K562 (cell line): ENCODE data around the gene MYO7A. TPM values are rescaled to one million over a fixed set of nuclear protein-coding genes. Genes with fewer than 3 reads are reported as not detected.

Experiments
- ATAC-seq: fragments of 200-7000 bp; cut with Tn5 transposase; 3 replicates; pipeline ENCODE4 v1.9.1; 2020; ENCODE audit warnings: moderate library complexity
- BruUV-seq: library from RNA; stranded (reverse); fragments of 400-500 nt; replicated peaks from 2 replicates; lab custom pipeline; 2021; lab: Mats Ljungman, UMichigan
- CTCF ChIA-PET: fragments of 300-600 bp; formaldehyde crosslinking; extraction: SDS; loops from one replicate; lab custom pipeline; 2021; ENCODE audit warnings: low intra/inter-chr PET ratio; lab: Yijun Ruan, JAX
- POLR2A ChIA-PET: fragments of 300-600, 350-650 bp; sonication (Branson Sonifier 250); formaldehyde crosslinking; extraction: SDS; loops from one replicate; lab custom pipeline; 2021; ENCODE audit warnings: antibody characterized with exemption, inconsistent platforms; lab: Yijun Ruan, JAX
- DNase-seq, 4 experiments: peaks; one replicate each; pipeline versions ENCODE4 v3.0.0 to v3.0.0-alpha.2; 2011 to 2018; ENCODE audit warnings: low spot score in 3 of 4, mixed read lengths in 3 of 4; ENCODE audit errors: extremely low read depth in 1 of 4
- FAIRE-seq: peaks from 2 replicates; lab custom pipeline; 2011; peaks lifted over from hg19 to GRCh38; lab: Jason Lieb, UNC
- H2AFZ ChIP-seq: 2 replicates; pipeline ENCODE4 v1.6.0; 2011; ENCODE audit warnings: low read depth, low read length, control low read depth, inconsistent platforms
- H3K27ac ChIP-seq: fragments of 200-600 bp; 3 replicates; pipeline ENCODE4 v1.8.0; 2011; ENCODE audit warnings: low read depth, mild to moderate bottlenecking, control low read depth, inconsistent platforms, low read length, moderate library complexity, mixed read lengths; ENCODE audit errors: extremely low read depth
- H3K27me3 ChIP-seq, 2 experiments: fragments of 300-600 bp in 1 of 2; 2 replicates in 1 of 2; 3 replicates in 1 of 2; pipeline versions ENCODE4 v1.6.0 to v1.8.0; 2011; ENCODE audit warnings: inconsistent platforms in 2 of 2, low read length in 2 of 2, mild to moderate bottlenecking in 1 of 2, mixed read lengths in 1 of 2, moderate library complexity in 1 of 2; ENCODE audit not compliant: control insufficient read depth in 2 of 2, insufficient read depth in 2 of 2
- H3K36me3 ChIP-seq: fragments of 300-600 bp; 3 replicates; pipeline ENCODE4 v1.8.0; 2011; ENCODE audit warnings: mild to moderate bottlenecking, low read length, inconsistent platforms; ENCODE audit not compliant: control insufficient read depth, insufficient read depth
- H3K4me1 ChIP-seq, 2 experiments: fragments of 200-600 bp in 1 of 2; replicated peaks in 1 of 2; 2 replicates in 1 of 2; 3 replicates in 1 of 2; pipeline versions ENCODE4 v1.5.1 to v1.8.0; 2011; ENCODE audit warnings: inconsistent platforms in 2 of 2, low read length in 2 of 2, mild to moderate bottlenecking in 1 of 2, mixed read lengths in 1 of 2, moderate library complexity in 1 of 2; ENCODE audit not compliant: control insufficient read depth in 2 of 2, insufficient read depth in 2 of 2
- H3K4me2 ChIP-seq: 2 replicates; pipeline ENCODE4 v1.6.1; 2011; ENCODE audit warnings: low read length, control low read depth, inconsistent platforms, mixed read lengths; ENCODE audit not compliant: insufficient read depth
- H3K4me3 ChIP-seq: fragments of 200-600 bp; sonication (generic), shearing (Covaris generic); 2 replicates; pipeline ENCODE4 v1.5.1; 2016; ENCODE audit warnings: control low read depth, inconsistent platforms
- H3K79me2 ChIP-seq: fragments of 200-600 bp; 3 replicates; pipeline ENCODE4 v1.8.0; 2011; ENCODE audit warnings: low read length, inconsistent platforms; ENCODE audit not compliant: control insufficient read depth, insufficient read depth
- H3K9ac ChIP-seq, 2 experiments: 2 replicates each; pipeline versions ENCODE4 v1.6.0 to v1.6.1; 2011; ENCODE audit warnings: low read depth in 2 of 2, low read length in 2 of 2, control low read depth in 1 of 2, inconsistent platforms in 1 of 2, mild to moderate bottlenecking in 1 of 2, mixed read lengths in 1 of 2; ENCODE audit not compliant: insufficient read depth in 1 of 2
- H3K9me1 ChIP-seq: one replicate; pipeline ENCODE4 v1.6.0; 2011; ENCODE audit warnings: inconsistent platforms, mild to moderate bottlenecking, low read length, moderate library complexity; ENCODE audit not compliant: control insufficient read depth, insufficient read depth
- H3K9me3 ChIP-seq: replicated peaks from 2 replicates; pipeline ENCODE4 v1.5.1; 2011; ENCODE audit warnings: low read depth, low read length, inconsistent platforms; ENCODE audit not compliant: control insufficient read depth, insufficient read depth
- H4K20me1 ChIP-seq: replicated peaks from 2 replicates; pipeline ENCODE4 v1.6.1; 2011; ENCODE audit warnings: low read length, inconsistent platforms, mixed read lengths; ENCODE audit not compliant: control insufficient read depth, insufficient read depth
- CTCF ChIP-seq, 3 experiments: IDR thresholded peaks in 2 of 3; conservative IDR thresholded peaks in 1 of 3; 2 replicates each; pipeline ENCODE4 v1.5.1; 2011 to 2012; ENCODE audit warnings: low read length in 3 of 3, mild to moderate bottlenecking in 3 of 3, control low read depth in 2 of 3, improper control_type of control experiment in 1 of 3, inconsistent platforms in 1 of 3, low read depth in 1 of 3, mixed read lengths in 1 of 3, moderate library complexity in 1 of 3; ENCODE audit not compliant: insufficient read depth in 2 of 3
- ELF1 ChIP-seq: fragments of 200-800 bp; sonication (Bioruptor generic); IDR thresholded peaks from 2 replicates; pipeline ENCODE4 v1.6.1; 2016; ENCODE audit warnings: missing genetic modification characterization, missing compliant biosample characterization
- ELK3 ChIP-seq: fragments of 450-650 bp; formaldehyde crosslinking; IDR thresholded peaks from 2 replicates; pipeline ENCODE4 v1.4.0; 2020; ENCODE audit warnings: mild to moderate bottlenecking
- FUS ChIP-seq: fragments of 200-400 bp; formaldehyde crosslinking; optimal IDR thresholded peaks from 2 replicates; pipeline ENCODE3; 2017; ENCODE audit warnings: low read depth, low read length
- HBP1 ChIP-seq: fragments of 450-650 bp; formaldehyde crosslinking; IDR thresholded peaks from 2 replicates; pipeline ENCODE4 v1.4.0; 2022; ENCODE audit warnings: missing genetic modification characterization
- NFXL1 ChIP-seq: fragments of 450-650 bp; formaldehyde crosslinking; IDR thresholded peaks from 2 replicates; pipeline ENCODE4 v1.4.0; 2021; ENCODE audit warnings: mild to moderate bottlenecking
- PTBP1 ChIP-seq: fragments of 200-400 bp; formaldehyde crosslinking; IDR thresholded peaks from 2 replicates; pipeline ENCODE4 v1.6.1; 2017; ENCODE audit warnings: low read depth, low read length
- XRCC3 ChIP-seq: fragments of 450-650 bp; IDR thresholded peaks from 2 replicates; pipeline ENCODE4 v1.6.1; 2017; ENCODE audit warnings: mild to moderate bottlenecking, moderate library complexity
- ZBTB11 ChIP-seq, 3 experiments: fragments of 200-800 bp in 1 of 3; fragments of 250-450 bp in 1 of 3; fragments of 450-650 bp in 1 of 3; sonication (Bioruptor Pico) in 1 of 3; sonication (Bioruptor generic) in 1 of 3; formaldehyde crosslinking in 1 of 3; IDR thresholded peaks; 2 replicates each; pipeline versions ENCODE4 v1.6.1 to v1.8.0; 2016 to 2022; ENCODE audit warnings: mild to moderate bottlenecking in 2 of 3, missing genetic modification characterization in 2 of 3, missing compliant biosample characterization in 1 of 3, moderate library complexity in 1 of 3
- ZNF232 ChIP-seq: sonication (generic); formaldehyde crosslinking; IDR thresholded peaks from 2 replicates; pipeline ENCODE4 v1.8.0; 2022; ENCODE audit warnings: mild to moderate bottlenecking, missing genetic modification reagents
- ZNF707 ChIP-seq: fragments of 250-450 bp; sonication (Bioruptor Pico); conservative IDR thresholded peaks from 2 replicates; pipeline ENCODE4 v1.8.0; 2022; ENCODE audit warnings: inconsistent platforms, mild to moderate bottlenecking, moderate library complexity
- WGBS: fragments of 100-300 bp; shearing (Covaris generic); methylation state at CpG from one replicate; pipeline ENCODE4 v1.1.6; 2016; ENCODE audit warnings: low coverage, mixed read lengths; ENCODE audit not compliant: insufficient coverage; ENCODE audit errors: missing lambda C conversion rate; 5-methylcytosine and 5-hydroxymethylcytosine counted together
- in situ Hi-C: fragments of 300-500 bp; cut with MboI; formaldehyde crosslinking; loops from 4 replicates; pipeline ENCODE4 v1.15.0; 2018; ENCODE audit warnings: inconsistent platforms, mixed read lengths
- intact Hi-C: fragments of 100-400 bp; cut with micrococcal nuclease; formaldehyde crosslinking; loops from 2 replicates; pipeline ENCODE4 v1.14.2; 2022
- polyA plus RNA-seq, 8 experiments: library from polyadenylated mRNA; depleted of rRNA in 4 of 8; stranded (reverse) in 5 of 8; unstranded in 3 of 8; fragments of >200 nt; fragmentation: Nextera tagmentation in 2 of 8; fragmentation: Illumina TruSeq in 1 of 8; extraction: Ambion mirVana in 2 of 8; extraction: Trizol in 1 of 8; gene quantifications; 2 replicates each; pipeline versions ENCODE4 v1.2.1 to v1.2.3, GENCODE V29; 2011 to 2014; ENCODE audit warnings: inconsistent platforms in 1 of 8, missing spikeins in 1 of 8
- total RNA-seq, 7 experiments: library from RNA; depleted of rRNA in 6 of 7; stranded (reverse); fragments of >200 nt in 6 of 7; fragmentation: Illumina TruSeq in 2 of 7; extraction: Trizol in 2 of 7; gene quantifications; 2 replicates each; pipeline versions ENCODE4 v1.2.1 to v1.2.3, GENCODE V29; 2011 to 2021; ENCODE audit warnings: low replicate concordance in 1 of 7

MYO7A gene
- total and polyA plus RNA-seq, 9 of the 15 experiments (the other 6 are each of a cell fraction or from before 2014, with no cell fraction given): 0.01 to 0.11 (median 0.07) TPM; not detected in 1

DNA sequence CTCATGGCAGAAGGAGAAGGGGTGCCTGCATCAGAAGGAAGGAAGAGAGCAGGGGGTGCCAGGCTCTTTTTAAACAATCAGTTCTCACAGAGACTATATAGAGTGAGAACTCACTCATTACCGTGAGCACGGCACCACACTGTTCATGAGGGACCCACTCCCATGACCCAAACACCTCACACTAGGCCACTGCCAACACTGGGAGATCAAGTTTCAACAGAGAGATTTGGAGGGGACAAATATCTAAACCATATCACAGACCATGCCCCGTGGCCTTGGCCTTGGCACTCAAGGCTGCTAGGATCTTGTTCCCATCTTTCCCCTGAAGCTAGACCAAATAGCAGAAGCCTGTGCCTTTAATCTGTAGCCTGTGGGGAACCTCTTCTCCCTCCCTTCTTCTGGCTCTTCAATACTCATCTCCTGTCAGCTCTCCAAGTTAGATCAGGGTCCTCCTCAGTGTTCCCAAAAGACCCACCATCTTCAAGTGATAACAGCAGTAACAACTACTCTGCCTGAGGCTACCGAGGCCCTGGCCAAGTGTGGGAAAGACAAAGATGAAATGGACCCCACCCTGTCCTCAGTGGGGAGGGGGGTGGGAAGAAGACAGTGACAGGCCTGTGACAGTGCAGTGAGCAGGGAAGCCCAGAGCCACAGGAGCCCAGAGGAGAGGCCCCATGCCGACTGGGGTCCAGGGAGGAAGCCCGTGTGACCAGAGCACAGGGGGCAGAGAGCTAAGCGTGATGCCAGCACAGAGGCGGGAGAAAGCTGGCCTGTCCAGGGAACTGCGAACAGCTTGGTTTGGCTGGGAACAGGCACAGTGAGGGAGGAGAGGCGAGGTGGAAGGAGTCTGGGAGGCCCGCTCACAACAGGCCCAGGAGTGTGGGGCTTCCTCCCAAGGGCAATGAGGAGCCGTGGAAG lies 72.6 kb downstream of the MYO7A start:
- ATAC-seq: no peak
- H3K27me3 ChIP-seq: peaks cover 7 to 55% of the 10 kb centered on the region in 2 experiments; a peak in 4 of 5 replicates
- no peak overlapping the region for H3K4me3 ChIP-seq
- no peaks in the 10 kb centered on the region for H3K9me3 ChIP-seq
- H3K36me3 ChIP-seq: no peaks in the 10 kb centered on the region
- H3K4me2 ChIP-seq: no peak overlapping the region
- H3K79me2 ChIP-seq: no peaks in the 10 kb centered on the region
- H2AFZ ChIP-seq: no peak overlapping the region
- no TSS peak for BruUV-seq
- WGBS: 4% methylated on average over 11 of the region's 12 CpGs
- no peak for TF ChIP-seq ZNF707
- TF ChIP-seq FUS: no peak
- no peak for TF ChIP-seq HBP1 (CRISPR knock-in tag)
- no peak for TF ChIP-seq PTBP1
- TF ChIP-seq ELF1 (tag): no peak
- no peak for TF ChIP-seq CTCF (IDR thresholded peaks at IDR 0.05 in 2 of 3, conservative IDR thresholded peaks at IDR 0.05 in 1 of 3; ENCODE audit: insufficient read depth in 2 of 3, low read depth in 1 of 3, low read length in 3 of 3)
- no peak for TF ChIP-seq ELK3 (CRISPR knock-in tag)
- no peak for TF ChIP-seq XRCC3
- TF ChIP-seq ZBTB11 (CRISPR knock-in tag; IDR thresholded peaks at IDR 0.05): no peak
- no peak for TF ChIP-seq ZNF232 (CRISPR knock-in tag)
- no peak for TF ChIP-seq NFXL1 (CRISPR knock-in tag)
- ChIA-PET CTCF (no interaction called here), POLR2A (interaction anchor here (0.6 to 0.9 kb wide), 2 partner anchors 49 to 1059 kb away, joined by 3 to 4 read pairs; no protein-coding TSS in a partner anchor)
- no peaks in the 10 kb centered on the region; the same call in 1 of the 2 replicates for H4K20me1 ChIP-seq
- H3K27ac ChIP-seq: no peak overlapping the region
- intact Hi-C loops (no loop called here), in situ Hi-C loops (no loop called here)
- peaks cover 2% of the 10 kb centered on the region for H3K9me1 ChIP-seq
- no peak for FAIRE-seq
- H3K9ac ChIP-seq: peak overlapping the region in 1 of 2 experiments; percentile 35; a peak in 1 of 4 replicates
- no peak for DNase-seq
- H3K4me1 ChIP-seq: peaks cover 2 to 7% of the 10 kb centered on the region in 2 experiments; a peak in 4 of 5 replicates
